ENCODE measurements around the gene FAM81B. TPM values are rescaled to one million over a fixed set of nuclear protein-coding genes. Genes with fewer than 3 reads are reported as not detected.

FAM81B gene
- total RNA-seq, 1 donor from 2014 or later = not detected

- DNase-seq (ENCODE audit: low spot score in 2 of 2) (no peak), FAIRE-seq (no peak)
Observed at GRCh38 chr5:95449460-95449859, 58.3 kb downstream of the FAM81B start.

- FAIRE-seq = no peak
- no peak for DNase-seq (ENCODE audit: low spot score in 2 of 2)
Observed at GRCh38 chr5:95454536-95454935, 63.4 kb downstream of the FAM81B start.

DNA sequence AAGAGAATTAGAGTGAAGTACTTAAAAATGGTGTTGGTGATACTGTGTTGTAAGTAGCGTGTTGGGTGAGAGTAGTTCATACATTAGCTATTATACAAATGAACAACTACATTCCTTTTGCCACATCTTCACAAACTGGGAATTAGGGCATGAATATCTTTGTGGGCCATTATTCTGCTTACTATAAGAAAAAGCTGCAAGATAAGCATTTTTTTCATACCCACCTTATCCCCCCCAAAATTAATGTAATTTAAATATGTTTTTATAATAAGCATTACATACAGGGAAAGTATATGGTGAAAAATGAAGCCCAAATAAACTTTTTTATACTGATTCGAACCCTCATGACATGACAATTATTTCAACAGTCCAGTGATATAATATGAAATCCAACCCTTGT is 69.5 kb downstream of the FAM81B start:
- DNase-seq (ENCODE audit: low spot score in 2 of 2) = no peak
- no peak for FAIRE-seq

DNA sequence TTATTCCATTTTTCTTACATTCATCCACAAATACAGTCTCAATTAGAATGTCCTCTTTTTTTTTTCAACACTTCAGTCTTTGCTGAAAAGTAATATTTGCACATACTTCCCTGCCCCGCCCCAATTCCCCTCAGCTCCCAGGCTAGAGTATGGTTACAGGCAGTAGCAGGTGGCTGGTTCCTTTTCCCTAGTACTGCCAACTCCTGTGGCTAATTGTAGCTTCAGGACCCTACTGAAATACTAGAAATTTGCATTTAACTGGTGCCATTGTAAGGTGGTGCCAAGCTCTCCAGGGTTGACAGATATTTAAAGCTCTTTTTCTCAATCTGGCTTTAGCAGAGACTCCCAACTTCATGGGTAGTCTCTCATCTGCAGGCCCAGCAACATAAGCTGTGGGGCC is 80.3 kb downstream of the FAM81B start:
- FAIRE-seq (no peak), DNase-seq (ENCODE audit: low spot score in 2 of 2) (no peak)

DNA sequence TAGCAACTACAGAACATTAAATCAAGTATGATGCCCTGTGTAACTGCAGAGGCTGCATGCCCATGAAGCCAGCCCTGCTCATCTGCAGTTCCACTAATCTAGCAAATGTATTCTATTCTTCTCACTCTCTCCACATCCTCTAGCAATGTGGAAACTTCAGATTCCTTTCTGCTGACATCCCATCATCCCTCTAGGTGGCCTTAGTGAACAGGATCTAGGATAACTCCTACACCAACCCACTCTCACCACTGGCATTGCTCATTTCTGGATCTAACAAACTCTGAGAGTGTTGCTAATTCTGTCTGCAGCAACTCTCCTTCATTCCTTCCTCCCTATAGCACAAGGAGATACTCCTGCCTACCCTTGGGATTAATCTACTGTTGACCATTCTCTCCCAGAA is 80.8 kb downstream of the FAM81B start:
- FAIRE-seq (no peak), DNase-seq (ENCODE audit: low spot score in 2 of 2) (no peak)

- FAIRE-seq (no peak), DNase-seq (ENCODE audit: low spot score in 2 of 2) (no peak)
Observed at GRCh38 chr5:95484421-95484820, 93.3 kb downstream of the FAM81B start.

DNA sequence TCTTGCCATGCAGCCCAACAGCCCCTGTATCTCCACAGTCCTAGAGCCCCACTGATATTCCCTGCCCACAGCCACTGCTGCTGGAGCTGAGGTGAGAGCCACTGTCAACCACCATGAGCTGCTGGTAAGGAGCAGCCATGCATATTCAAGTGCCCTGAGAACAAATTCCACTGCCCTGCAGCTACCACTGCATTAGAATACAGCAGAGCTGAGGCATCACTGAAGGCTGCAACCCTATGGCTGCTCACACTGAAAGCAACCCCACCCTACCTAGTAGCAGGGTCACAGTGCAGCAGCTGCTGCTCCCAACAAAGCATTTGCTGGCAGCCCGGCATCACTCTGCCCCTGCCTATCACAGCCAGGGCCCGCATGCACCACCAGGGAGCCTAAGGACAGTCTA is 95.0 kb downstream of the FAM81B start:
- no peak for DNase-seq (ENCODE audit: low spot score in 2 of 2)
- no peak for FAIRE-seq

- FAIRE-seq (peak; percentile 24), DNase-seq (ENCODE audit: low spot score in 2 of 2) (no peak)
Observed at GRCh38 chr5:95487880-95488279, 96.7 kb downstream of the FAM81B start.

Other genes with a start within 250 kb of the FAM81B start
- gene MCTP1, start 106.3 kb upstream of the FAM81B start, total RNA-seq = 48.5 TPM
- gene SKIC3, start 163.6 kb downstream of the FAM81B start, total RNA-seq = 152 TPM
- gene ARSK, start 163.7 kb downstream of the FAM81B start, total RNA-seq = 13.0 TPM
- not detected for gene GPR150, start 228.7 kb downstream of the FAM81B start, total RNA-seq